COLO829 (cell line): ENCODE results near the gene DNM2.

Experiments used
- DNase-seq: peaks from one replicate; pipeline ENCODE4 v3.0.0; 2012; ENCODE audit warnings: low spot score

DNM2 gene

GRCh38 chr19:10691178-10691881 lies 26.5 kb upstream of the DNM2 start:
- no peak for DNase-seq

DNA sequence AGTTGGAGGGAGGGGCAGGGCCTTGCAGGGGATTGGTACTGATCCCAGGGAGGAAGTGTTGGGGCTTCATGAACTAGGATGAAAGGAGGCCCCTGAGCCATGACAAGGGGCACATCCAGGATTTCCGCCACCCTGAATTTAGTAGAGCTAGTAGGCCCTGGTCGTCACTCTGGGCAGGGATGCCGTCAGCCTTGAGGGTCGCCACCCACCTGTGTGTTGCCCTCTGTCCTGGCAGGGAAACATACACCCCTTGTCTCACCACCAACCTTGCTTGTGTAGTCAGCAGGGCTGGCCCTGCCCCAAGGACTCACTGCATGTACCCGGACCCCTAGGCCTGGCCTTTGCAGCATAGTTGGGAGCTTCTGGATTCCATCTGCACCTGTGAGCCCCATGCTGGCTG lies 26.0 kb upstream of the DNM2 start:
- no peak for DNase-seq

DNA sequence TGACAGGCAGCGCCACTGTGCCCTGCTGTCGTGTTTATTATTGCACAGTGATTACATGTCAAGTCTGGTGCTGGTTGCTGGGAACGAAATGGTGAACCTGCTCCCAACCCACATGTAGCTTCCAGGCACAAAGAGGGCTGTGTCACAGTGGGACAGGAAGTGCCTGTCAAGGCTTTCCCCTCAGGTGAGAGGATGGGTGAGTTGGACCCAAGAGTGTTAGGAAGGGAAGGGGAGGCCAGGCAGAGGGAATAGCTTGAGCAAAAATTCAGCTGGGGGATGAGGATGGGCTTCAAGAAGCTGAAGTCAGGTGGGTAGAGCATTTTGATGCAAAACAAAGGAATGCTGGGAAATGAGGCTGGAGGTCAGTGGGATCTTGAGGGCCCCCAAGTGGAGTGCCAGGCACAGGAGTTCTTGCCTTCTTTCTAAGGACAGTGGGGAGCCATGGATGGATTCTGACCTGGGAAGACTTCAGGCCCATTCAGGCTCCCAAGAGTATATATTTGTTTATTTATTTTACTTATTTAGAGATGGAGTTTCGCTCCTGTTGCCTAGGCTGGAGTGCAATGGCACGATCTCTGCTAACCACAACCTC lies 25.1 kb upstream of the DNM2 start:
- no peak for DNase-seq

DNA sequence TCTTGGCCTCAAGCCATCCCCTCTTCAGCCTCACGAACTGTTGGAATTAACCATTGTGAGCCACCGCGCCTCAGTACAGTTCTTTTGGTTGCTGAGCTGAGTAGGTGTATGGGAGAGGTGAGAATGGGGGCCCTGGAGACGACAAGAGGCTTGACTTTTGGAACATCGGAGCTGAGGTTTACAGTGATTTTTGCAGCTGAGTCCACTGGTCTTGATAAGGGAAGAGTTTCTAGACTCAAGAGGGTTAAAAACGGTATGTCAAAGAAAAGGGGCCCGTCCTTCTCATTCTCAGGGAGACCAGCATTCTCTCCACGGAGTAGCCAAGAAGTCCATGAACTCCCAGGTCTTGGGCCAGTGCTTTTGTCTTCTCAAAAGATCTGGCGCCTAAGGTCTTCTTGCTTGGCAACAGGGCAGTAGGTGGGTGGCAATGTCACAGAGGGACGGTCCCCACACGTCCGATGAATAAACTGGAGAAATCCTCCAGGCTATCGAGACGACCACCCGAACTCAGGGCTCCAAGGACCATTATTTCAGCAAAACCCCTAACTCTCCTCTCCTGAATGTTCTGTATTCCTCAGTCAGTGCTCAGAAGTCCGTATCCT lies 23.1 kb upstream of the DNM2 start:
- DNase-seq: no peak

- peak; percentile 99 for DNase-seq
These were observed 22.2 kb upstream of the DNM2 start for GRCh38 chr19:10695401-10696398.

- peak; percentile 48 for DNase-seq
These were observed 18.1 kb upstream of the DNM2 start for GRCh38 chr19:10699650-10700335.

- DNase-seq: no peak
These were observed 15.8 kb upstream of the DNM2 start for GRCh38 chr19:10701955-10702525.

DNA sequence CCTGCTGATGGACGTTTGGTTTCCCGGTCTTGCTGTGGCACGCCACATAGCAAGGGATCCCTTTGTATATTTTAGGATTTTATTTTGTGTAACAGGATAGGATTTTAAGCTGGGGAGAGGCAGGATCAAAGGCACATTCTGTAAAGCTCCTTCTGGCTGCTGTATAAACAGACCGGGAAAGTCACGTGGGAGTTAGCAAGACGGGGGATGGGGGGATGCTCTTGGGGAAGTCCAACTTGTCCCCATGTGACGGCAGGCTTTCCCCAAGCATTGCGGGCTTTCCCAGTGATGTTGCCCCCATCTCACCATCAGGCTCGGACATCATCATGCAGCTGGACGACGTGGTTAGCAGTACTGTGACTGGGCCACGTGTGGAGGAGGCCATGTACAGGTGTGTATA lies 10.9 kb upstream of the DNM2 start:
- no peak for DNase-seq

- no peak for DNase-seq
These were observed 10.4 kb upstream of the DNM2 start for GRCh38 chr19:10707440-10707839.

- DNase-seq: no peak
These were observed 9.6 kb upstream of the DNM2 start for GRCh38 chr19:10708291-10708690.

GRCh38 chr19:10712045-10712444 lies 5.8 kb upstream of the DNM2 start:
- DNase-seq: no peak

GRCh38 chr19:10712754-10713153 lies 5.1 kb upstream of the DNM2 start:
- DNase-seq: no peak

DNA sequence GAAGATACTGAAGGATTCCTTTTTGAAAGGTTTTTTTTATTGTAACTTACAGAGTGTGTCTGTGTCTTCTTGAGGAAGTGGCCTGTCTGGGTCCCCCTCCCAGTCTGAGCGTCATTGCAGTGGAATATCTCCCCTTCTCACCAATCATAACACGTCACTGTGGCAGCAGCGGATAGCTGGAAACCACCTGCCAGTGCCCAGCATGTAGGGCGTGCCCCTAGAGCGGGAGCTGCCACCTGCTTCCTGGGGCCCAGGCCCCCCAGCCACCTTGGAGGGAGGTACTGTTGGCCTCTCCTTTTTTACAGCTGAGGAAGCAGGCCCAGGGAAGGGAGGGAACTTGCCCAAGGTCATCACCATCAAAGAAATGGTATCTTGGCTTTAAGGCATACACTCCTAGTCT lies 4.6 kb upstream of the DNM2 start:
- no peak for DNase-seq

DNA sequence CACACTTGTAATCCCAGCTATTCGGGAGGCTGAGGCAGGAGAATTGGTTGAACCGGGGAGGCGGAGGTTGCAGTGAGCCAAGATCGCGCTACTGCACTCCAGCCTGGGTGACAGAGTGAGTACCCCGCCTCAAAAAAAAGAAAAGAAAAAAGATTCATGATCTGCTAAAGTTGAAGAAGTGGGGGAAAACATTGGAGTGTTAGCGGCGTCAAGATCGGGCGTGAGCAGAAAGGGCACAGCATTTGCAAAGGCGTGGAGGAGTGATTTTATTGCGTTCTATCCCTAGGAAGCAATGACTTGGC lies 874 bp upstream of the DNM2 start:
- DNase-seq: no peak

GRCh38 chr19:10718205-10719196 lies 622 bp downstream of the DNM2 start:
- DNase-seq: no peak

GRCh38 chr19:10719466-10719961 lies 1.6 kb downstream of the DNM2 start:
- no peak for DNase-seq

DNA sequence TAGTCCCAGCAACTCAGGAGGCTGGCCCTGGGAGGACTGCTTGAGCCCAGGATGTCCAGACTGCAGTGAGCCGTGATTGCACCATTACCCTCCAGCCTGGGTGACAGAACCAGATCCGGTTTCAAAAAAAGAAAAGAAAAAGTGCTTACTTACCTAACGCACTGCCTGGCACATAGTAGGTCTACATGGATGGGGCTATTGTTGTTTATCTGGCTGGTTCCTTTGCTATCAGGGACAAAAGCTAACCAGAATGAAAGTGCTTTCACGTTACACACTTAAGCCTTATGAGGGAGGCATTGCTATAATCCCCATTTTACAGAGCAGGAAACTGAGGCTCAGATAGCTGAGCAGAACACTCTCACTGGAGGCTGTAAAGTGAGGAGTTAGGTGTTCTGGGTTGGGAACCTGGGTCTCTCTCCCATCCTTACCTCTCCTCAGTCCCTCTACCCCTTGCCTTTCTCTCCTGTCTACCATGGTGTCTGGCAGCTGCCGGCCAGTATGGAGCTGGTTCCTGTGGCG lies 2.8 kb downstream of the DNM2 start:
- no peak for DNase-seq

DNA sequence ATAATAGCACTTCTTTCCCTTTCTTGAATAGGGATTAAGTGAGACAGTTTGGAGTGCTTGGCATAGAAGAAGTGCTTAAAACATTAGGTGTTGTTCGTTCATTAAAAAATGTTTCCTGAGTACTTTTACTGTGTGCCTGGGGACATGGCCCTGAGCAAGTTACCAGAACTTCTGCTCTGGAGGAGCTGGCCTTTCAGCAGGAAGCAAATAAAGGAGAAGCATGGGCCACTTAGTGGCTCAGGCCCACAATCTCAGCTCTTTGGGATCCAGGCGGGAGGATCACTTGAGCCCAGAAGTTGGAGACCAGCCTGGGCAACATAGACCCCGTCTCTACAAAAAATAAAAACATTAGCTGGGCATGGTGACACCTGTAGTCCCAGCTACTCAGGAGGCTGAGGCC lies 5.7 kb downstream of the DNM2 start:
- no peak for DNase-seq

DNA sequence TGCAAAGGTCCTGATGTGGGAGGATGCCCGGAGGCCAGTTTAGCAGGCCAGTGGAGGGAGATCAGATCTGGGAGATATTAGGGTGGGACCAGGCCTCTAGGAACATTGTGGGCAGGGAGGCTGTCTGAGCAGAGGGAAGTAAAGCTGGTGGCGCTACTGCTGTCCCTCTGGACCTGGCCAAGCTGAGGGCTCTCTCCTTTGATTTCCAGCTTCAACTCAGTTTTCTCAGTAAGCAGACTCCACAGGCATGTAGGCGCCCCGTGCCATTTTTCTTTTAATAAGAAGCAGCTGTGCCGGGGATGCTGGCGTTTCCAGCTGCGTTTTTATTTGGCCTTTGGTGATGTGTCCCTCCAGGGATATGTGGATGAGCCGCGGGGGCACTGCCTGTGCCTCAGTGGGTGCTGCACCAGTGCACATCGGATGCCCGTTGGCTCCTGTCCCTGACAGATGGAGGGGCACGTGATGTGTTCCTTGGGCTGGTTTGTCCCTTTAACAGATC lies 6.7 kb downstream of the DNM2 start:
- DNase-seq: no peak

DNA sequence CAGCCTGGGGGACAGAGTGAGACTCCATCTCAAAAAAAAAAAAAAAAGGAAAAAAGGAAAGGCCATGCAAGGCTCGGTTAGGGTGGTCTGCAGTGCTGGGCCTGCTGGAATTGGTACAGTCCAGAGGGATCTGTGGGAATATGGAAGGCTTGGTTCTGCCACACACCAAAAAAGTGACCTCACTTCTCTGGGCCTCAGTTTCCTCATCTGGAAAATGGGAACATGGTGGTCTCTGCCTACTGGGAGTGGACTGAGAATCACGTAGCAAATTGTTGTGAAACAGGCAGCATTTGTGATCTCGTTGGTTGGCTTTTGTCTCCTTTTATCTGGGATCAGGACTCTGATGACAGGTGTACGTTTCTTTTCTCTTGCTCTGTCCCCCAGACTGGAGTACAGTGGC lies 7.5 kb downstream of the DNM2 start:
- no peak for DNase-seq
